NCI-H2227 (cell line): Measurements from ENCODE around the gene LIPT2.
A peak's percentile ranks its signal among the peaks of the same experiment; 100 is the strongest.
"Not testable (repeated sequence)": the region's sequence is repeated elsewhere in the genome, so short reads cannot be mapped to it uniquely, and the experiment has no call there.

Source experiments
- DNase-seq: peaks from one replicate; lab custom pipeline; 2025; ENCODE audit not compliant: unreplicated experiment; lab: John Stamatoyannopoulos, UW

Gene LIPT2

GRCh38 chr11:74492974-74493790, at the start of gene LIPT2:
TSS of gene LIPT2 (minus strand) at chr11:74493724. CDS start at chr11:74493703, 21 bp downstream.
- peak; percentile 99 for DNase-seq

- DNase-seq = no peak
These were observed 47.9 kb upstream of the LIPT2 start for GRCh38 chr11:74541466-74541865.

GRCh38 chr11:74540270-74540669, 46.7 kb upstream of the LIPT2 start:
- no peak for DNase-seq

GRCh38 chr11:74538680-74539079, 45.2 kb upstream of the LIPT2 start:
- no peak for DNase-seq

- no peak for DNase-seq
These were observed 42.0 kb upstream of the LIPT2 start for GRCh38 chr11:74535371-74536160.

- not testable (repeated sequence) for DNase-seq
These were observed 41.4 kb upstream of the LIPT2 start for GRCh38 chr11:74534946-74535275.

- DNase-seq = no peak
These were observed 40.9 kb upstream of the LIPT2 start for GRCh38 chr11:74534216-74534945.

- no peak for DNase-seq
These were observed 39.9 kb upstream of the LIPT2 start for GRCh38 chr11:74533421-74533820.

GRCh38 chr11:74532501-74533246, 39.1 kb upstream of the LIPT2 start:
- no peak for DNase-seq

- no peak for DNase-seq
These were observed 31.5 kb upstream of the LIPT2 start for GRCh38 chr11:74524978-74525377.

GRCh38 chr11:74524501-74524900, 31.0 kb upstream of the LIPT2 start:
- DNase-seq = no peak

- DNase-seq = no peak
These were observed 29.3 kb upstream of the LIPT2 start for GRCh38 chr11:74522776-74523175.

- no peak for DNase-seq
These were observed 28.2 kb upstream of the LIPT2 start for GRCh38 chr11:74521666-74522252.

- DNase-seq = no peak
These were observed 27.6 kb upstream of the LIPT2 start for GRCh38 chr11:74520927-74521665.

GRCh38 chr11:74520316-74520715, 26.8 kb upstream of the LIPT2 start:
- no peak for DNase-seq

GRCh38 chr11:74519710-74520109, 26.2 kb upstream of the LIPT2 start:
- no peak for DNase-seq

GRCh38 chr11:74517592-74517991, 24.1 kb upstream of the LIPT2 start:
- not testable (repeated sequence) for DNase-seq

GRCh38 chr11:74507582-74507981, 14.1 kb upstream of the LIPT2 start:
- DNase-seq = no peak

GRCh38 chr11:74506823-74507222, 13.3 kb upstream of the LIPT2 start:
- DNase-seq = no peak

GRCh38 chr11:74505911-74506310, 12.4 kb upstream of the LIPT2 start:
- no peak for DNase-seq
